Memory B cell (primary cell): ENCODE results near the gene TRIM62.
"Not testable (repeated sequence)": the region's sequence is repeated elsewhere in the genome, so short reads cannot be mapped to it uniquely, and the experiment has no call there.

Experiments
- ATAC-seq: fragments of 150-1000 bp; cut with Tn5 transposase; 2 replicates; pipeline ENCODE4 v1.10.0; 2021; ENCODE audit warnings: low read depth, mild to moderate bottlenecking, moderate library complexity
- DNase-seq, 2 donors: peaks; one replicate each; pipeline ENCODE4 v3.0.0; 2022; ENCODE audit warnings: low spot score in 2 of 2
- H3K27ac Mint-ChIP-seq: one replicate; pipeline ENCODE4 v1.8.0; 2022; ENCODE audit warnings: mild to moderate bottlenecking, moderate library complexity, mixed read lengths
- H3K27me3 Mint-ChIP-seq: one replicate; pipeline ENCODE4 v1.8.0; 2022; ENCODE audit warnings: mixed read lengths
- H3K36me3 Mint-ChIP-seq: one replicate; pipeline ENCODE4 v1.8.0; 2022; ENCODE audit warnings: mild to moderate bottlenecking, mixed read lengths
- H3K4me1 Mint-ChIP-seq: one replicate; pipeline ENCODE4 v1.8.0; 2022; ENCODE audit warnings: mixed read lengths
- H3K4me3 Mint-ChIP-seq: one replicate; pipeline ENCODE4 v1.8.0; 2022; ENCODE audit warnings: mild to moderate bottlenecking, moderate library complexity, mixed read lengths
- H3K9me3 Mint-ChIP-seq: one replicate; pipeline ENCODE4 v1.8.0; 2022; ENCODE audit warnings: mixed read lengths

The TRIM62 gene

GRCh38 chr1:33124647-33125046 is 57.2 kb downstream of the TRIM62 start:
- H3K27me3 Mint-ChIP-seq, H3K9me3 Mint-ChIP-seq, H3K4me3 Mint-ChIP-seq, DNase-seq, H3K27ac Mint-ChIP-seq, ATAC-seq: not testable (repeated sequence)
- peaks cover 10% of the 10 kb centered on the region for H3K36me3 Mint-ChIP-seq
- H3K4me1 Mint-ChIP-seq: peaks cover 11% of the 10 kb centered on the region

- ATAC-seq (no peak), DNase-seq (no peak)
- Mint-ChIP-seq H3K27me3 (peaks cover 1% of the 10 kb centered on the region), H3K9me3 (no peaks in the 10 kb centered on the region), H3K36me3 (peaks cover 10% of the 10 kb centered on the region), H3K4me1 (peaks cover 5% of the 10 kb centered on the region), H3K27ac (no peak overlapping the region), H3K4me3 (no peak overlapping the region)
Observed at GRCh38 chr1:33123266-33123665, 58.6 kb downstream of the TRIM62 start.

- no peak for DNase-seq
- Mint-ChIP-seq H3K4me1 (peaks cover 5% of the 10 kb centered on the region), H3K27ac (no peak overlapping the region), H3K9me3 (no peaks in the 10 kb centered on the region), H3K4me3 (no peak overlapping the region), H3K27me3 (peaks cover 4% of the 10 kb centered on the region), H3K36me3 (peaks cover 10% of the 10 kb centered on the region)
- ATAC-seq: no peak
Observed at GRCh38 chr1:33122483-33123178, 59.2 kb downstream of the TRIM62 start.

GRCh38 chr1:33121728-33122127 is 60.1 kb downstream of the TRIM62 start:
- H3K9me3 Mint-ChIP-seq: no peaks in the 10 kb centered on the region
- ATAC-seq (no peak), DNase-seq (no peak)
- H3K4me1 Mint-ChIP-seq: peaks cover 3% of the 10 kb centered on the region
- peaks cover 10% of the 10 kb centered on the region for H3K36me3 Mint-ChIP-seq
- H3K27ac Mint-ChIP-seq: no peak overlapping the region
- peaks cover 4% of the 10 kb centered on the region for H3K27me3 Mint-ChIP-seq
- H3K4me3 Mint-ChIP-seq: no peak overlapping the region

- ATAC-seq: no peak
- Mint-ChIP-seq H3K27me3 (peaks cover 5% of the 10 kb centered on the region), H3K36me3 (peaks cover 8% of the 10 kb centered on the region), H3K9me3 (no peaks in the 10 kb centered on the region), H3K27ac (no peak overlapping the region), H3K4me1 (no peaks in the 10 kb centered on the region), H3K4me3 (no peak overlapping the region)
- DNase-seq: no peak
Observed at GRCh38 chr1:33120436-33121231, 61.2 kb downstream of the TRIM62 start.

- no peak overlapping the region for H3K4me3 Mint-ChIP-seq
- peaks cover 5% of the 10 kb centered on the region for H3K27me3 Mint-ChIP-seq
- H3K4me1 Mint-ChIP-seq: no peaks in the 10 kb centered on the region
- peaks cover 2% of the 10 kb centered on the region for H3K36me3 Mint-ChIP-seq
- no peaks in the 10 kb centered on the region for H3K9me3 Mint-ChIP-seq
- no peak overlapping the region for H3K27ac Mint-ChIP-seq
- DNase-seq (no peak), ATAC-seq (no peak)
Observed at GRCh38 chr1:33119532-33120217, 62.2 kb downstream of the TRIM62 start.

- DNase-seq: no peak
- Mint-ChIP-seq H3K4me3 (no peak overlapping the region), H3K27ac (no peak overlapping the region), H3K36me3 (no peaks in the 10 kb centered on the region), H3K9me3 (no peaks in the 10 kb centered on the region), H3K27me3 (peaks cover 5% of the 10 kb centered on the region), H3K4me1 (no peaks in the 10 kb centered on the region)
- no peak for ATAC-seq
Observed at GRCh38 chr1:33119050-33119449, 62.8 kb downstream of the TRIM62 start.

GRCh38 chr1:33118274-33118673 is 63.6 kb downstream of the TRIM62 start:
- Mint-ChIP-seq H3K27ac (no peak overlapping the region), H3K9me3 (no peaks in the 10 kb centered on the region), H3K4me1 (no peaks in the 10 kb centered on the region), H3K4me3 (no peak overlapping the region), H3K36me3 (no peaks in the 10 kb centered on the region), H3K27me3 (peaks cover 5% of the 10 kb centered on the region)
- no peak for ATAC-seq
- DNase-seq: no peak

GRCh38 chr1:33117440-33118085 is 64.3 kb downstream of the TRIM62 start:
- Mint-ChIP-seq H3K36me3 (no peaks in the 10 kb centered on the region), H3K27ac (no peak overlapping the region), H3K4me1 (no peaks in the 10 kb centered on the region), H3K9me3 (no peaks in the 10 kb centered on the region), H3K4me3 (no peak overlapping the region), H3K27me3 (peaks cover 5% of the 10 kb centered on the region)
- ATAC-seq (no peak), DNase-seq (no peak)

GRCh38 chr1:33111965-33112364 is 69.9 kb downstream of the TRIM62 start:
- no peak for ATAC-seq
- no peak for DNase-seq
- Mint-ChIP-seq H3K27ac (no peak overlapping the region), H3K4me3 (no peak overlapping the region), H3K9me3 (peaks cover 7% of the 10 kb centered on the region), H3K27me3 (peaks cover 1% of the 10 kb centered on the region), H3K36me3 (peaks cover 8% of the 10 kb centered on the region), H3K4me1 (no peaks in the 10 kb centered on the region)

- Mint-ChIP-seq H3K36me3 (peaks cover 10% of the 10 kb centered on the region), H3K9me3 (peaks cover 7% of the 10 kb centered on the region), H3K27ac (no peak overlapping the region), H3K4me3 (no peak overlapping the region), H3K27me3 (peaks cover 4% of the 10 kb centered on the region), H3K4me1 (no peaks in the 10 kb centered on the region)
- DNase-seq (no peak), ATAC-seq (no peak)
Observed at GRCh38 chr1:33110477-33110876, 71.4 kb downstream of the TRIM62 start.

- not testable (repeated sequence) for H3K27me3 Mint-ChIP-seq, DNase-seq, H3K9me3 Mint-ChIP-seq, H3K4me1 Mint-ChIP-seq, H3K27ac Mint-ChIP-seq, H3K4me3 Mint-ChIP-seq, H3K36me3 Mint-ChIP-seq, ATAC-seq
Observed at GRCh38 chr1:33100119-33100415, 81.8 kb downstream of the TRIM62 start.

- no peak overlapping the region for H3K27ac Mint-ChIP-seq
- ATAC-seq (peak; percentile 44), DNase-seq (no peak)
- peaks cover 6% of the 10 kb centered on the region for H3K36me3 Mint-ChIP-seq
- H3K4me1 Mint-ChIP-seq: peaks cover 4% of the 10 kb centered on the region
- H3K27me3 Mint-ChIP-seq: no peaks in the 10 kb centered on the region
- H3K4me3 Mint-ChIP-seq: no peak overlapping the region
- H3K9me3 Mint-ChIP-seq: no peaks in the 10 kb centered on the region
Observed at GRCh38 chr1:33099290-33100118, 82.3 kb downstream of the TRIM62 start.
